Fibroblast of lung (primary cell): ENCODE measurements around the gene WNT10A. TPM values are rescaled to one million over a fixed set of nuclear protein-coding genes. Genes with fewer than 3 reads are reported as not detected.

Source experiments
- DNase-seq, 2 donors: peaks; one replicate each; pipeline versions ENCODE4 v3.0.0 to v3.0.0-alpha.2; 2010; ENCODE audit warnings: low read depth in 2 of 2
- H2AFZ ChIP-seq: 2 replicates; pipeline ENCODE4 v1.5.1; 2012; ENCODE audit warnings: low read length, control low read depth, inconsistent platforms
- H3K27ac ChIP-seq: 2 replicates; pipeline ENCODE4 v1.5.1; 2011; ENCODE audit warnings: low read length, control low read depth; ENCODE audit not compliant: insufficient read depth
- H3K27me3 ChIP-seq: 2 replicates; pipeline ENCODE4 v1.5.1; 2011; ENCODE audit warnings: mild to moderate bottlenecking, low read length; ENCODE audit not compliant: control insufficient read depth, insufficient read depth
- H3K36me3 ChIP-seq: 2 replicates; pipeline ENCODE4 v1.5.1; 2011; ENCODE audit warnings: low read length; ENCODE audit not compliant: control insufficient read depth, insufficient read depth
- H3K4me1 ChIP-seq: 2 replicates; pipeline ENCODE4 v1.5.1; 2011; ENCODE audit warnings: low read length; ENCODE audit not compliant: control insufficient read depth, insufficient read depth; ENCODE audit errors: extremely low read depth
- H3K4me2 ChIP-seq: 2 replicates; pipeline ENCODE4 v1.5.1; 2011; ENCODE audit warnings: low read length, control low read depth; ENCODE audit not compliant: insufficient read depth; ENCODE audit errors: extremely low read depth
- H3K4me3 ChIP-seq, 4 experiments: fragments of 200-600 bp in 1 of 4; sonication (generic) in 1 of 4; replicated peaks in 1 of 4; 2 replicates each; pipeline ENCODE4 v1.5.1; 2011 to 2016; ENCODE audit warnings: low read length in 4 of 4, low read depth in 3 of 4, mild to moderate bottlenecking in 3 of 4, control low read depth in 2 of 4, inconsistent platforms in 1 of 4, mixed read lengths in 1 of 4; ENCODE audit not compliant: insufficient read depth in 1 of 4; ENCODE audit errors: control extremely low read depth in 1 of 4
- H3K79me2 ChIP-seq: 2 replicates; pipeline ENCODE4 v1.5.1; 2012; ENCODE audit warnings: mild to moderate bottlenecking, low read length, inconsistent platforms; ENCODE audit not compliant: control insufficient read depth, insufficient read depth
- H3K9ac ChIP-seq: 2 replicates; pipeline ENCODE4 v1.5.1; 2011; ENCODE audit warnings: mild to moderate bottlenecking, low read length, control low read depth; ENCODE audit not compliant: insufficient read depth
- H3K9me3 ChIP-seq: 2 replicates; pipeline ENCODE4 v1.5.1; 2012; ENCODE audit warnings: low read depth, low read length; ENCODE audit not compliant: control insufficient read depth, insufficient read depth
- H4K20me1 ChIP-seq: 2 replicates; pipeline ENCODE4 v1.5.1; 2011; ENCODE audit warnings: low read length; ENCODE audit not compliant: control insufficient read depth, insufficient read depth; ENCODE audit errors: extremely low read depth
- EZH2 ChIP-seq: IDR thresholded peaks from 2 replicates; pipeline ENCODE4 v1.5.1; 2012; ENCODE audit warnings: low read length, control low read depth, mild to moderate bottlenecking; ENCODE audit errors: missing control alignments
- polyA plus RNA-seq, 2 donors: library from polyadenylated mRNA; depleted of rRNA in 1 of 2; stranded (reverse) in 1 of 2; unstranded in 1 of 2; fragments of >200 nt; gene quantifications; 2 replicates each; pipeline ENCODE4 v1.2.1, GENCODE V29; 2011 to 2012; ENCODE audit warnings: missing spikeins in 1 of 2
- total RNA-seq: library from RNA; depleted of rRNA; stranded (reverse); fragments of >200 nt; gene quantifications from 2 replicates; pipeline ENCODE4 v1.2.1, GENCODE V29; 2014
- TF ChIP-seq, protein P1 (sequence below), 2 donors: IDR thresholded peaks in 1 of 2; conservative IDR thresholded peaks in 1 of 2; 1 replicate in 1 of 2; 2 replicates in 1 of 2; pipeline ENCODE4 v1.5.1; 2011 to 2012; ENCODE audit warnings: low read length in 2 of 2, control low read depth in 1 of 2, inconsistent platforms in 1 of 2, low read depth in 1 of 2, mild to moderate bottlenecking in 1 of 2

The WNT10A gene
- total and polyA plus RNA-seq, 2 donors (not counting 1 experiment from before 2014, with no cell fraction given), result not detected

DNA sequence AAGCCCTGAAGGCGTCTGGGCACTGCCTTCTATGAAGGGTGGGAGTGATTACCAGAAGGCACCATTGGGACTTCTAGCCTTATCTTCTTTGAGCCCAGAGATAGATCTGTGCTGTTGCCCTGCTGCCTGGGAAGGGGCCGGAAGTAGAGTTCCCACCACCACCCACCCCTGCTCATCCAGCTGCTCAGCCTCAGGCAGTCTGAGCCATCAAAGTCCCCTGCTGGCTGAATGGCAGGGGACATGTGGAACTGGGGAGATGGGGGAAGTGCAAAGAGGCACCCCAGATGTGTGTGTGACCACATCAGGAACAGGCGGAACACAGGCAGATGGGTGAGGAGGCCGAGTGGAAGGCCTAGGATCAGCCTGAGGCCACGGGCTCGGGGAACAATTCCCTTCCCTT is 3.3 kb upstream of the WNT10A start:
- Histone ChIP-seq H3K79me2 (no peaks in the 10 kb centered on the region), H3K4me2 (no peak overlapping the region), H3K9ac (no peak overlapping the region), H3K9me3 (no peaks in the 10 kb centered on the region), H3K27ac (no peak overlapping the region), H3K4me3 (no peak overlapping the region), H3K4me1 (no peaks in the 10 kb centered on the region), H3K36me3 (no peaks in the 10 kb centered on the region), H3K27me3 (peaks cover 53% of the 10 kb centered on the region), H2AFZ (no peak overlapping the region), H4K20me1 (no peaks in the 10 kb centered on the region)
- TF ChIP-seq EZH2, result no peak
- TF ChIP-seq, protein P1, sequence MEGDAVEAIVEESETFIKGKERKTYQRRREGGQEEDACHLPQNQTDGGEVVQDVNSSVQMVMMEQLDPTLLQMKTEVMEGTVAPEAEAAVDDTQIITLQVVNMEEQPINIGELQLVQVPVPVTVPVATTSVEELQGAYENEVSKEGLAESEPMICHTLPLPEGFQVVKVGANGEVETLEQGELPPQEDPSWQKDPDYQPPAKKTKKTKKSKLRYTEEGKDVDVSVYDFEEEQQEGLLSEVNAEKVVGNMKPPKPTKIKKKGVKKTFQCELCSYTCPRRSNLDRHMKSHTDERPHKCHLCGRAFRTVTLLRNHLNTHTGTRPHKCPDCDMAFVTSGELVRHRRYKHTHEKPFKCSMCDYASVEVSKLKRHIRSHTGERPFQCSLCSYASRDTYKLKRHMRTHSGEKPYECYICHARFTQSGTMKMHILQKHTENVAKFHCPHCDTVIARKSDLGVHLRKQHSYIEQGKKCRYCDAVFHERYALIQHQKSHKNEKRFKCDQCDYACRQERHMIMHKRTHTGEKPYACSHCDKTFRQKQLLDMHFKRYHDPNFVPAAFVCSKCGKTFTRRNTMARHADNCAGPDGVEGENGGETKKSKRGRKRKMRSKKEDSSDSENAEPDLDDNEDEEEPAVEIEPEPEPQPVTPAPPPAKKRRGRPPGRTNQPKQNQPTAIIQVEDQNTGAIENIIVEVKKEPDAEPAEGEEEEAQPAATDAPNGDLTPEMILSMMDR (conservative IDR thresholded peaks at IDR 0.05 in 1 of 2, IDR thresholded peaks at IDR 0.05 in 1 of 2; ENCODE audit: low read depth in 1 of 2, low read length in 2 of 2), result no peak
- no peak for DNase-seq

DNA sequence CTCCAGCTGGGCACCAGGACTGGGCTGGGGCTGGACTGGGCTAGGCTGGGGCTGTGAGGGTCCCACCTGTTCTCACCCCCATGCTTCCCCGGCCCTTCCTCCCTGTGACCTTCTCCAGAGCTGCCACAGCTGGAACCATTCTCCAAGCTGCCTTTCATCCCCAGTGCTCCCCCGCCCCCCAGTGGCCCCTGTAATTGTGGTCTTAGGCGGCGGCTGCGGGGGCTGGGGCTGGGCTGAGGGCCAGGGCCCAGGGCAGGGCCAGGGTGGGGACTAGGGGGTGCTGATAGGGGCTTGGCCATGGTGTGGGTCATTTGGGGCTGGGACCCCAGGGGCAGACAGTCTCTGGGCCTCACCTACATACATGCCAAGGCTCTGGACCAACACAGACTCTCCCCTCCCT is 2.8 kb upstream of the WNT10A start:
- H3K27me3 ChIP-seq, result peaks cover 55% of the 10 kb centered on the region
- no peak overlapping the region for H3K9ac ChIP-seq
- no peaks in the 10 kb centered on the region for H4K20me1 ChIP-seq
- no peak overlapping the region for H3K4me2 ChIP-seq
- no peak for DNase-seq
- no peaks in the 10 kb centered on the region for H3K79me2 ChIP-seq
- H2AFZ ChIP-seq, result no peak overlapping the region
- H3K4me3 ChIP-seq, result no peak overlapping the region
- no peaks in the 10 kb centered on the region for H3K9me3 ChIP-seq
- no peaks in the 10 kb centered on the region for H3K36me3 ChIP-seq
- H3K27ac ChIP-seq, result no peak overlapping the region
- TF ChIP-seq, protein P1 (conservative IDR thresholded peaks at IDR 0.05 in 1 of 2, IDR thresholded peaks at IDR 0.05 in 1 of 2; ENCODE audit: low read depth in 1 of 2, low read length in 2 of 2), result no peak
- no peaks in the 10 kb centered on the region for H3K4me1 ChIP-seq

DNA sequence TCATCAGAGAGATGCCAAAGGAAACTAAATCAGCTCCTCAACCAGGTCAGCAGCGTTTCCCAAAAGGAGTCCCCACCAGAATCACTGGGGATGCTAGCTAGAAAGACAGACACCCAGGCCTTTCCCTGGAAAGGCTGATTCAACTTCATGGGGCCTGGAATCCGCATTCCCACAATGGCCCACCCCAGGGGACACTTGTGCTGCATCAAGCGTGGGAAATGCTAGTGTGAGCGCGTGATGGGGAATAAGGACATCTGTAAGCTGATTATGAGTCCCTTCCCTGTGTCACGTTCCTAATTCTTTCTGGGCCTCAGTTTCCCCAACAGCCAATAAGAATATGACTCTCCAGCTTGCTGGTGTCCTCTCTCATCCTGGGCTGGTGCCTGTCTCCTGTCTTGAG is 2.2 kb upstream of the WNT10A start:
- Histone ChIP-seq H4K20me1 (no peaks in the 10 kb centered on the region), H3K27me3 (peaks cover 52% of the 10 kb centered on the region), H3K4me3 (no peak overlapping the region), H3K4me1 (no peaks in the 10 kb centered on the region), H3K27ac (no peak overlapping the region), H3K36me3 (no peaks in the 10 kb centered on the region), H3K9ac (no peak overlapping the region), H3K79me2 (no peaks in the 10 kb centered on the region), H3K9me3 (no peaks in the 10 kb centered on the region), H2AFZ (no peak overlapping the region), H3K4me2 (no peak overlapping the region)
- DNase-seq, result no peak
- no peak for TF ChIP-seq EZH2
- TF ChIP-seq, protein P1 (conservative IDR thresholded peaks at IDR 0.05 in 1 of 2, IDR thresholded peaks at IDR 0.05 in 1 of 2; ENCODE audit: low read depth in 1 of 2, low read length in 2 of 2), result no peak
